Measurements from ENCODE around the gene SMURF2. TPM values are rescaled to one million over a fixed set of nuclear protein-coding genes. Genes with fewer than 3 reads are reported as not detected.

SMURF2 gene
- polyA plus RNA-seq, 1 donor from 2014 or later: 55.2 TPM

DNA sequence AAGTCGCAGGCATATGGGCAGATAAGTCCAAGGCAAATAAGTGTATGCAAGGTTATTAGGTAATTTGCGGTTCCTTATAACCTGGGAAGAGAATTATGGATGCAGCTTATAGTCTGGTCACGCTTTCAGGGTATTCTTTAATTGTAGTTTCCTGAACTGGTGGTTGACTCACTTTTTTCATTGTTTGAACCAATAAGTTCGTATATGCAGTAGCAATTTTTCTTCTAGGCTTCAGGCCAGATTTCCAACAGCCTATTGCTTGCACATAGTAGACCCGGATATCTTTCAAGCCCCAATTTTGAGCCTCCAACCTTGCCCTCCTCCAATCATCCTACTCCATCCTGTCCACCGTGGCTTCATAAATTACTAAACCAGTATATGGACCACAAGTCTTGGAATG, 142.5 kb downstream of the SMURF2 start:
- Histone ChIP-seq H3K27ac (ENCODE audit: low read length) (no peak overlapping the region), H3K27me3 (ENCODE audit: insufficient read depth, low read depth, low read length) (no peaks in the 10 kb centered on the region), H3K9me2 (ENCODE audit: insufficient read depth, low read length) (no peaks in the 10 kb centered on the region), H3F3A (ENCODE audit: insufficient read depth, low read length, poor library complexity, severe bottlenecking) (no peaks in the 10 kb centered on the region), H3K4me3 (ENCODE audit: low read length) (no peak overlapping the region), H4K20me1 (ENCODE audit: insufficient read depth) (peaks cover 4% of the 10 kb centered on the region), H3K79me2 (replicated peaks; ENCODE audit: insufficient read depth, low read length) (peaks cover 9% of the 10 kb centered on the region), H3K4me2 (ENCODE audit: low read length) (no peak overlapping the region), H3K9ac (ENCODE audit: low read length) (no peak overlapping the region), H2AFZ (ENCODE audit: low read depth, low read length) (no peak overlapping the region), H3K36me3 (ENCODE audit: insufficient read depth, low read length) (peaks cover 14% of the 10 kb centered on the region), H3K9me3 (ENCODE audit: low read length) (no peaks in the 10 kb centered on the region)
- no peak for TF ChIP-seq CTCF (IDR thresholded peaks at IDR 0.05; ENCODE audit: poor library complexity, severe bottlenecking)
- TF ChIP-seq TAF1 (IDR thresholded peaks at IDR 0.05; ENCODE audit: low read depth): no peak
- TF ChIP-seq EZH2 (IDR thresholded peaks at IDR 0.05; ENCODE audit: borderline replicate concordance, insufficient read depth, low read length, poor library complexity, severe bottlenecking): no peak
- no peak for TF ChIP-seq SMC3 (conservative IDR thresholded peaks at IDR 0.05; ENCODE audit: poor library complexity)
- TF ChIP-seq RAD21 (conservative IDR thresholded peaks at IDR 0.05): no peak
- TF ChIP-seq REST (IDR thresholded peaks at IDR 0.05; ENCODE audit: borderline replicate concordance): no peak
- no peak for TF ChIP-seq MXI1 (conservative IDR thresholded peaks at IDR 0.05; ENCODE audit: poor library complexity, severe bottlenecking)
- TF ChIP-seq EP300 (conservative IDR thresholded peaks at IDR 0.05; ENCODE audit: poor library complexity, severe bottlenecking): no peak
- TF ChIP-seq POLR2AphosphoS5 (IDR thresholded peaks at IDR 0.05): no peak

DNA sequence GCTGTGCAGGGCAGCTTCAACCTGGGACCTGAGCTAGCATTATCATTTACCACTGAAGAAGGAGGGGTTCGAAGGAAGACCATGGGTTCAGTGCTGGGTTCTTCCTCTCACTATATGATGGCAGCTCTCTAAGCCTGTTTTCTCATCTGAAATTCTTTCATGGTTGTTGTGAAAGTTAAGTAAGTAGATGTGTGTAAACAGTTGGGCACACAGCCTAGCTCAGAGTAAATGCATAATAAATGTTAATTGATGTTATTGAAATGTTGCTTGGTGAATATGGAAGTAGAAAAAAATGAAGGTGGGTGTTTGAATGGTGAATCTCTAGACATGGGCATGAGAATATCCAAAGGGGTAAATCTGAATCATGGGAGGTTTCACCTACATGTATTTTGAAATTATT, 146.3 kb downstream of the SMURF2 start:
- no peaks in the 10 kb centered on the region for H3K27me3 ChIP-seq (ENCODE audit: insufficient read depth, low read depth, low read length)
- no peak overlapping the region for H3K27ac ChIP-seq (ENCODE audit: low read length)
- H3K9me3 ChIP-seq (ENCODE audit: low read length): no peaks in the 10 kb centered on the region
- no peaks in the 10 kb centered on the region for H3K9me2 ChIP-seq (ENCODE audit: insufficient read depth, low read length)
- H3K4me3 ChIP-seq (ENCODE audit: low read length): no peak overlapping the region
- no peak overlapping the region for H3K4me2 ChIP-seq (ENCODE audit: low read length)
- peaks cover 13% of the 10 kb centered on the region for H4K20me1 ChIP-seq (ENCODE audit: insufficient read depth)
- no peak overlapping the region for H3K9ac ChIP-seq (ENCODE audit: low read length)
- no peaks in the 10 kb centered on the region for H3F3A ChIP-seq (ENCODE audit: insufficient read depth, low read length, poor library complexity, severe bottlenecking)
- no peak for TF ChIP-seq RAD21 (conservative IDR thresholded peaks at IDR 0.05)
- no peak for TF ChIP-seq REST (IDR thresholded peaks at IDR 0.05; ENCODE audit: borderline replicate concordance)
- no peak for TF ChIP-seq POLR2AphosphoS5 (IDR thresholded peaks at IDR 0.05)
- no peak for TF ChIP-seq EP300 (conservative IDR thresholded peaks at IDR 0.05; ENCODE audit: poor library complexity, severe bottlenecking)
- no peak for TF ChIP-seq MXI1 (conservative IDR thresholded peaks at IDR 0.05; ENCODE audit: poor library complexity, severe bottlenecking)
- no peak for TF ChIP-seq SMC3 (conservative IDR thresholded peaks at IDR 0.05; ENCODE audit: poor library complexity)
- no peak for TF ChIP-seq CTCF (IDR thresholded peaks at IDR 0.05; ENCODE audit: poor library complexity, severe bottlenecking)
- TF ChIP-seq TAF1 (IDR thresholded peaks at IDR 0.05; ENCODE audit: low read depth): no peak
- no peak for TF ChIP-seq EZH2 (IDR thresholded peaks at IDR 0.05; ENCODE audit: borderline replicate concordance, insufficient read depth, low read length, poor library complexity, severe bottlenecking)
- no peak overlapping the region for H2AFZ ChIP-seq (ENCODE audit: low read depth, low read length)
- H3K36me3 ChIP-seq (ENCODE audit: insufficient read depth, low read length): peaks cover 11% of the 10 kb centered on the region
- H3K79me2 ChIP-seq (replicated peaks; ENCODE audit: insufficient read depth, low read length): peaks cover 18% of the 10 kb centered on the region

Data from neural cell (in vitro differentiated cells).